NCI-H2196 (cell line): ENCODE results near the gene FAM174C.

Experiments
- DNase-seq: peaks from one replicate; lab custom pipeline; 2025; ENCODE audit not compliant: unreplicated experiment; lab: John Stamatoyannopoulos, UW

The FAM174C gene

GRCh38 chr19:1249990-1250436 is 25.3 kb upstream of the FAM174C start:
- DNase-seq = no peak

GRCh38 chr19:1250437-1251260 is 24.7 kb upstream of the FAM174C start:
- DNase-seq = peak; percentile 47

- DNase-seq = peak; percentile 57
Measured at GRCh38 chr19:1251330-1252220, 23.8 kb upstream of the FAM174C start.

GRCh38 chr19:1252221-1252820 is 23.0 kb upstream of the FAM174C start:
- peak; percentile 83 for DNase-seq

- peak; percentile 96 for DNase-seq
Measured at GRCh38 chr19:1252821-1253513, 22.4 kb upstream of the FAM174C start.

GRCh38 chr19:1253514-1254080 is 21.7 kb upstream of the FAM174C start:
- no peak for DNase-seq

GRCh38 chr19:1254081-1254527 is 21.2 kb upstream of the FAM174C start:
- DNase-seq = no peak

- DNase-seq = no peak
Measured at GRCh38 chr19:1254530-1255185, 20.7 kb upstream of the FAM174C start.

- DNase-seq = no peak
Measured at GRCh38 chr19:1255186-1256161, 19.9 kb upstream of the FAM174C start.

GRCh38 chr19:1256646-1257474 is 18.5 kb upstream of the FAM174C start:
- DNase-seq = no peak

GRCh38 chr19:1257475-1258162 is 17.7 kb upstream of the FAM174C start:
- DNase-seq = no peak

- no peak for DNase-seq
Measured at GRCh38 chr19:1258163-1258492, 17.2 kb upstream of the FAM174C start.

- no peak for DNase-seq
Measured at GRCh38 chr19:1258707-1259205, 16.6 kb upstream of the FAM174C start.

- DNase-seq = no peak
Measured at GRCh38 chr19:1259206-1259875, 16.0 kb upstream of the FAM174C start.

GRCh38 chr19:1259876-1260748 is 15.2 kb upstream of the FAM174C start:
- no peak for DNase-seq
